ENCODE data around the gene TXLNG.
A peak's percentile ranks its signal among the peaks of the same experiment; 100 is the strongest.

TXLNG gene

DNA sequence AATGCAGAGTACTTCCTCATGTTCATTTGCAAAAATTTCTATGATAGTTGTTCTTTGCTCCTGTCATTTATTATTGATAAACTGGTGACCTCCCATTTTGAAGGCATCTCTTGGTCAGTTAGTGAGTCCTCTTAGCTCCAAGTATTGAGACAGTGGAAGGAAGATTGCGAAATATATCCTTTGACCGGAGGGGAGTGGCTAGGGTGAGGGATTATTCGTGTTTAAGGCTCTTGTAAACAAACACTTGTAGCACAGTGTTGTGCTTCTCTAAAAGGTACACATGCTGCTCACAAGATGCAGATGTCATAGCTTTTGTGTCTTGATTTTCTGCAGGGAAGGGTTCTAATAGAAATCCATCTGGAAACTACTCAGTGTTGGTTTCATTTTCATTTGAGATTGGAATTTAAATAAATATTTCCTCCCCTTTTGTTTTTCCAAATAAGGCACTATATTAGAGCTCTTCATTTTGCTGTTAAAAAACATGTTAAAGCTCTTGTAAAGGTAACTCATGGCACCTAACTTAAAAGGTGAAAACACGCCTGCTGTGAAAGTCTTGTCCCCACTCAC, 21.8 kb downstream of the TXLNG start:
- ATAC-seq = no peak
- no peak overlapping the region for H3K27ac Mint-ChIP-seq

DNA sequence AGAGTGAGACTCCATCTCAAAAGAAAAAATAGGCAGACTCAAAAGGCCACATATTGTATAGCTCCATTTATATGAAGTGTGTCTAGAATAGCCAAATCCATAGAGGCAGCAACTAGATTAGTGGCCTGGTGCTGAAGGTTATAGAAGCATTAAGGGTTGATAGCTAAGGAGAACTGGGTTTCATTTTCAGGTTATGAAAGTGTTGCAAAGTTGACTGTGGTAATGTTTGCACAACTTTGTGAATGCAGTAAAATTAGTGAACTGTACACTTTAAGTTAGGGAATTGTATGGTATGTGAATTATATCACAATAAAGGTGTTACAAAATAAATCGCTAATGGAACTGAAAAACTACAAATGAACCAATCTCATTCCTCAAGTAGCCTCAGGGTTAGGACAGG, 28.3 kb downstream of the TXLNG start:
- Mint-ChIP-seq H3K27me3 (no peaks in the 10 kb centered on the region), H3K9me3 (no peaks in the 10 kb centered on the region), H3K4me3 (no peak overlapping the region), H3K4me1 (no peaks in the 10 kb centered on the region), H3K36me3 (no peaks in the 10 kb centered on the region), H3K27ac (no peak overlapping the region)
- no peak for ATAC-seq

More for the DNA sequence above, 21.8 kb downstream of the TXLNG start:
- Mint-ChIP-seq H3K9me3 (no peaks in the 10 kb centered on the region), H3K36me3 (no peaks in the 10 kb centered on the region), H3K4me1 (no peaks in the 10 kb centered on the region), H3K27me3 (no peaks in the 10 kb centered on the region), H3K4me3 (no peak overlapping the region)

DNA sequence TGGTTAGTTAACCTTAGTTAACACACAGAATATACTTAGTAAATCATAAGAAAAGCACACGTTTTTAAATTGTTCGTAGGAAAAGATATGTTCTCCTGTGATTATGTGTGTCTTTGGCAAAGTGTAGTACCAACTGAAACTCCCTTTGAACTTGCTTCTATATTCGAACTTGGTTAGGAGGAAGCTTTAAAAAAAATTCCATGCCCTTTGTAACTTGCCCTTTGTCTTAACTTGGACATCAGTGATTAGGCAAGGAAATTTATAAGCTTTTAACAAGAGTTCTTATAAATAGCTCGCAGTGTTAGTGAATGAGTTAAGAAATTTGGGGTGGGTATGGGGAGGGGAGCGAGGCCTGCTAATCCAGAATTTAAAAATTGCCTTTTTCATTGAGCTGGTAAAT, 33.4 kb downstream of the TXLNG start:
- Mint-ChIP-seq H3K27ac (no peak overlapping the region), H3K9me3 (no peaks in the 10 kb centered on the region), H3K27me3 (no peaks in the 10 kb centered on the region), H3K4me1 (no peaks in the 10 kb centered on the region), H3K4me3 (no peak overlapping the region), H3K36me3 (peaks cover 7% of the 10 kb centered on the region)
- no peak for ATAC-seq

DNA sequence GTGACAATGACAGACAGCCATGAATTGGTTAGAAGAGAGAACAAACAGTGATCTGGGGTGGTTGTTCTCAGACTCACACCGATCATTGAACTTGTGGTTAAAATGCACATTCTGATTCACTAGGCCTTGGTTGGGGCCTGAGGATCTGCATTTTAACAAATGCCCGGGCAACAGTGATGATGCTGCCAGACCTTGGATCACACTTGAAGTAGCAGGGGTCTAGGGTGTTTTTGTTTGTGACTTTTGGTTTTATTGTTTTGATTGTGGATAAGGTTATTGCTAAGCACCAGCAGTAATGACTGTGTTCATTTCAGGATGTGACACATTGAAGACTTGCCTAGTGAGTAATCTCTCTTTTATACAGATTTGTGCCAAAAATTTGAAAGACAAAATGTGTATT, 36.5 kb downstream of the TXLNG start:
- Mint-ChIP-seq H3K4me3 (no peak overlapping the region), H3K36me3 (peaks cover 7% of the 10 kb centered on the region), H3K9me3 (no peaks in the 10 kb centered on the region), H3K4me1 (peaks cover 5% of the 10 kb centered on the region), H3K27me3 (no peaks in the 10 kb centered on the region), H3K27ac (no peak overlapping the region)
- ATAC-seq = no peak

GRCh38 chrX:16825264-16826035, 39.2 kb downstream of the TXLNG start:
- no peak overlapping the region for H3K27ac Mint-ChIP-seq
- no peaks in the 10 kb centered on the region for H3K9me3 Mint-ChIP-seq
- peaks cover 5% of the 10 kb centered on the region for H3K4me1 Mint-ChIP-seq
- no peak overlapping the region for H3K4me3 Mint-ChIP-seq
- H3K36me3 Mint-ChIP-seq = peaks cover 7% of the 10 kb centered on the region
- no peaks in the 10 kb centered on the region for H3K27me3 Mint-ChIP-seq
- ATAC-seq = no peak

GRCh38 chrX:16826207-16826606, 39.9 kb downstream of the TXLNG start:
- Mint-ChIP-seq H3K4me1 (peaks cover 5% of the 10 kb centered on the region), H3K36me3 (peaks cover 7% of the 10 kb centered on the region), H3K27ac (no peak overlapping the region), H3K4me3 (no peak overlapping the region), H3K27me3 (no peaks in the 10 kb centered on the region), H3K9me3 (no peaks in the 10 kb centered on the region)
- no peak for ATAC-seq

DNA sequence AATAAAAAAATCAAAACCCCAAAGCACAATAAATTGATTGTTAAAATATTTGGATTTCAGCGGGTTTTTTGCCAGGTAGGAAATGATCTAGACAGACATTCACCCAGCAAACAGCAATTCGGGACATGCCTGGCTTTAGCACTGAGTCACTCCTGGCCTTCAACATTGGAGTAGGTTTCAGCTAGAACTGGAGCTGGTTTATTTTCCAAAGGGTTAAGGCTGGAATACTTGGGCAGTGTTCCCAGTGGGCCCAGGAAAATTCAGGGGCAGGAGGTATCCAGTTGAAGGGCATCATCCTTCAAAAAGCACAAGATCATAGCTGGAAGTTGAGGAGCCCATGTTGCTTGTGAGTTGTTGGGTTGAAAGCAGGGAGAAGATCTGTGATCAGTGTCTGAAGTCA, 41.0 kb downstream of the TXLNG start:
- H3K27me3 Mint-ChIP-seq = no peaks in the 10 kb centered on the region

DNA sequence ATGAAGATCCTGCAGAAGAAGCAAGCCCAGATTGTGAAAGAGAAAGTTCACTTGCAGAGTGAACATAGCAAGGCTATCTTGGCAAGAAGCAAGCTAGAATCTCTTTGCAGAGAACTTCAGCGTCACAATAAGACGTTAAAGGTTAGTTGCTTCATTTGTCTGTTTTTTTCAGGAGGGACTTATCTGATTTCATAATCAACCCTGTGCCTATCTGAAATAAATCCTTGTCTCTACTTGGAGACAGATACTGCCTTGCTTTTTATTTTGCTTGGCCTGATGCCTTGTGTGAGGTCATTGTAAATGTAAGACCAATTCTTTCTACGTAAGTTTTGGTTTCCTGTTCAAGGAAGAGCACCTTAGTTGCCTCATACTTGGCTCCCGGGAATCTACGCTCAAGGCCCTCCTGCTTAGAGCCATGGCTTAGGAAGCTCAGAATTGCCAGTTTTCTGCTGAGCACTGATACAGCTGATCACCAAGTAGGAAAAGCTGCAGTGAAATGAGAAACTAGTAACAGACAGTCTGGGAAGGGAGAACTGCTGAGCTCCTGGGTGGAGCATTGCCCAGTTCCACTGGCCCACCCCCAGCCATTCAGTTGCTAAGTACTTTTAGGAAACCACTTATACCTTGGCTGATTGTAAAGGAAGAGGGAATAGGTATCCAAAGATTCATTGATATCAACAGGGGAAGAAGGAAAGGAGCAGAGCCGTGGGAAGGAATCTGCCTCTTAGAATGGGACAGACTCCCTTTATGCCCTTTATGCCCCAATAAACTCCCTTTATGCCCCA, 42.0 kb downstream of the TXLNG start:
- no peaks in the 10 kb centered on the region for H3K9me3 Mint-ChIP-seq
- no peak for ATAC-seq
- no peak overlapping the region for H3K4me3 Mint-ChIP-seq
- H3K36me3 Mint-ChIP-seq = peaks cover 7% of the 10 kb centered on the region
- H3K27ac Mint-ChIP-seq = no peak overlapping the region
- H3K4me1 Mint-ChIP-seq = peaks cover 5% of the 10 kb centered on the region
- H3K27me3 Mint-ChIP-seq = no peaks in the 10 kb centered on the region

More for the DNA sequence above, 41.0 kb downstream of the TXLNG start:
- ATAC-seq = no peak
- peaks cover 10% of the 10 kb centered on the region for H3K36me3 Mint-ChIP-seq
- no peak overlapping the region for H3K27ac Mint-ChIP-seq
- H3K9me3 Mint-ChIP-seq = no peaks in the 10 kb centered on the region
- no peak overlapping the region for H3K4me3 Mint-ChIP-seq
- peaks cover 5% of the 10 kb centered on the region for H3K4me1 Mint-ChIP-seq

- Mint-ChIP-seq H3K4me1 (peaks cover 5% of the 10 kb centered on the region), H3K36me3 (peaks cover 18% of the 10 kb centered on the region), H3K27ac (no peak overlapping the region), H3K4me3 (no peak overlapping the region), H3K9me3 (no peaks in the 10 kb centered on the region), H3K27me3 (no peaks in the 10 kb centered on the region)
- no peak for ATAC-seq
Observed at GRCh38 chrX:16832301-16832700, 46.0 kb downstream of the TXLNG start.

DNA sequence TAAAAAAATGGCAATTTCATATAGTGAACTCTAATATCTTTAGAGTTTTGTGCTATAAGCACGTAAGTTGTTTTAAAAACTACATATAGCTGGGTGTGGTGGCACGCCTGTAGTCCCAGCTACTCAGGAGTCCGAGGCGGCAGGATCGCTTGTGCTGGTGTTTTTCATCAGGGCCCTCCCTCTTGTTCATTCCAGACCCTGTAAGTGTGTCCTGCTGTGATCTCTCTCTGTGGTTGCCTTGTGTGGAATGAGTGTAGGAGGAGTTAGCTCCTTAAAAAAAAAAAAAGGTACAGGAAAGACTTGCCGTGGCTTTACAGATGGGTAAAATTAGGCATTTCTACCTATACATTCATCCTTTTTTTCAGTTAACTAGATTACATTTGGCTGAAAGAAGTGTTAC, 48.5 kb downstream of the TXLNG start:
- H3K27ac Mint-ChIP-seq = no peak overlapping the region
- H3K4me1 Mint-ChIP-seq = peaks cover 5% of the 10 kb centered on the region
- no peaks in the 10 kb centered on the region for H3K9me3 Mint-ChIP-seq
- peaks cover 18% of the 10 kb centered on the region for H3K36me3 Mint-ChIP-seq
- ATAC-seq = no peak
- no peaks in the 10 kb centered on the region for H3K27me3 Mint-ChIP-seq
- H3K4me3 Mint-ChIP-seq = no peak overlapping the region

DNA sequence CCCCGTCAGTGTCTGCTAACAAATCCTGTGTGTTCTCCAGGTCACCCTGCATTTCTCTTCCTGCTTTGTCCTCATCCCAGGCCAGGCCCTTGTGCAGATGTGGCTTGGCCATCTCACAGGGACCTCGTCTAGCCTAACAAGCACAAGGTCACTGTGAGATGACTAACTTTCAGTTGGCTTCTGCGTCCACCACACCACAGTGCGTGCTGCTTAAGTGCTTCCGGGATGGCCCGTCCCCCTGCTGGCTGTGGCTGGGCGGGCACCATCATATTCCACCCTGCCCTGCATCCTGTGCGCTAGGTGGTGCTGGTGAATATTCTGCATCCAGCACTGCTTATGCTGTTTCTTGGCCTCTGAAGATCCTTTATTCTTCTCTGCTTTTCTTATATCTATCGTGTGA, 50.1 kb downstream of the TXLNG start:
- Mint-ChIP-seq H3K4me3 (no peak overlapping the region), H3K9me3 (no peaks in the 10 kb centered on the region), H3K27me3 (no peaks in the 10 kb centered on the region), H3K36me3 (peaks cover 18% of the 10 kb centered on the region), H3K4me1 (peaks cover 5% of the 10 kb centered on the region), H3K27ac (peak overlapping the region; percentile 81)
- ATAC-seq = peak; percentile 34

- Mint-ChIP-seq H3K27me3 (no peaks in the 10 kb centered on the region), H3K36me3 (peaks cover 11% of the 10 kb centered on the region)
Observed at GRCh38 chrX:16838202-16839066, 52.2 kb downstream of the TXLNG start.

GRCh38 chrX:16839219-16839851, 53.1 kb downstream of the TXLNG start:
- Mint-ChIP-seq H3K27me3 (no peaks in the 10 kb centered on the region), H3K36me3 (peaks cover 11% of the 10 kb centered on the region), H3K9me3 (no peaks in the 10 kb centered on the region), H3K4me1 (peaks cover 5% of the 10 kb centered on the region), H3K27ac (no peak overlapping the region), H3K4me3 (no peak overlapping the region)
- no peak for ATAC-seq

More at GRCh38 chrX:16838202-16839066, 52.2 kb downstream of the TXLNG start:
- no peak for ATAC-seq
- Mint-ChIP-seq H3K9me3 (no peaks in the 10 kb centered on the region), H3K27ac (no peak overlapping the region), H3K4me3 (no peak overlapping the region), H3K4me1 (peaks cover 5% of the 10 kb centered on the region)

DNA sequence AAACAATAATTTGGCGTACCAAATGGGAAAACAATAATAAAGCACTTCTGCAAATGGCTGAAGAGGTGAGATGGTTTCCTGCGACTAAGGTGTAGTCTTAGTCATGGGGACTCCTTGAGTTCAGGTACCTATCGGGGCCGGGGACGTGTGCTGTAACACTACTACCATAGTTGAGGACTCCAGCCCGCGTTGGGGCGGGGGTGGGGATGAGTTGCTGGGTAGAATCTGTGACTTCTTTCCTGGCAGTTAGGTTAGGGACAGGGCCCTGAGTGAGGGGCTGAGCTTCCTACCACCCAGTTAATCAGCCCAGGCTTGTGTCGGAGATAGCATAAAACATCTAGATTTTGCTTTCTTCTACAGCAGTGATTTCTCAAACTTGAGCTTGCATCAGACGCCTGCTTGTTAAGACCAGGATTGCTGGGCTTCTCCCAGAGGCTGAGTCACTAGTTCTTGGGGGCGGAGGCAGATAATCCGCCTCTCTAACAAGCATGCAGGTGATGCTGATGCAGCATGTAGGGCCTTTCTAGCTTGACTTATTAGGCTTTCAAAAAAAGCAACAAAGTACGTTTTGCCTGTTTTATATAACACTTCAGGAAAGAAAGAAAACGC, 53.7 kb downstream of the TXLNG start:
- H3K36me3 Mint-ChIP-seq = peaks cover 11% of the 10 kb centered on the region

More for the DNA sequence above, 53.7 kb downstream of the TXLNG start:
- no peak for ATAC-seq
- Mint-ChIP-seq H3K27ac (no peak overlapping the region), H3K4me3 (no peak overlapping the region), H3K27me3 (no peaks in the 10 kb centered on the region), H3K9me3 (no peaks in the 10 kb centered on the region), H3K4me1 (peaks cover 5% of the 10 kb centered on the region)
